ENCODE results near the gene PIK3C2B. TPM values are rescaled to one million over a fixed set of nuclear protein-coding genes. Genes with fewer than 3 reads are reported as not detected.

The PIK3C2B gene
- total RNA-seq, 1 experiment from 2014 or later, result 24.7 TPM

DNA sequence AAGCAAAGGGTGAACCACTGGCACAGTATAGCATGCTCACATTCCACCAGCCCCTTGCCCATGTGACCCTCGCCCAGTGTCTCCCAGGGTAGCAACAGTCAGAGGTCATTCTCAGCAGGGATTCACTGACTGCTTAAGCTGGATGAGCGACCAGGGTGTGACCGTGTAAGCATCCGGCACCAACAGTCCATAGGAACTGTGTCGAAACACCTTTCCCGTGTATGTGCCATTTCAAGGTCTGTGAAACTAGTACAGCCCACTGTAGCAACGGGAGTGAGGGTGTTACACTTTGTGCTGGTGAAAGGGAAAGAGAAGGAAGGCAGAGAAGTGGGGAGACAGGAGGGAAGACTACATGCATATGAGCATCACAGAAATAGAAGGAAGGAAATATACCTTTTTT is 10.8 kb downstream of the PIK3C2B start:
- H3K4me3 Mint-ChIP-seq (ENCODE audit: unreplicated experiment), result no peak overlapping the region
- POLR2A ChIA-PET, result interaction anchor here (0.7 kb wide), 1 partner anchor 11 kb away, joined by 3 read pairs; no protein-coding TSS in a partner anchor
- Histone ChIP-seq H3K4me1 (peaks cover 18% of the 10 kb centered on the region; the same call in 1 of the 2 replicates), H3K9me3 (no peaks in the 10 kb centered on the region; the same call in 1 of the 2 replicates), H3K36me3 (ENCODE audit: control insufficient read depth, insufficient read depth, low read length) (peaks cover 2% of the 10 kb centered on the region; the same call in 1 of the 2 replicates), H3K4me3 (ENCODE audit: low read depth, low read length) (no peak overlapping the region), H3K27me3 (replicated peaks; ENCODE audit: control insufficient read depth, insufficient read depth, low read length) (no peaks in the 10 kb centered on the region)
- no peak for DNase-seq
- no peaks in the 10 kb centered on the region for H3K27me3 Mint-ChIP-seq (ENCODE audit: insufficient read depth, unreplicated experiment)
- no peaks in the 10 kb centered on the region for H3K9me3 Mint-ChIP-seq (ENCODE audit: unreplicated experiment)
- TF ChIP-seq, protein P1, sequence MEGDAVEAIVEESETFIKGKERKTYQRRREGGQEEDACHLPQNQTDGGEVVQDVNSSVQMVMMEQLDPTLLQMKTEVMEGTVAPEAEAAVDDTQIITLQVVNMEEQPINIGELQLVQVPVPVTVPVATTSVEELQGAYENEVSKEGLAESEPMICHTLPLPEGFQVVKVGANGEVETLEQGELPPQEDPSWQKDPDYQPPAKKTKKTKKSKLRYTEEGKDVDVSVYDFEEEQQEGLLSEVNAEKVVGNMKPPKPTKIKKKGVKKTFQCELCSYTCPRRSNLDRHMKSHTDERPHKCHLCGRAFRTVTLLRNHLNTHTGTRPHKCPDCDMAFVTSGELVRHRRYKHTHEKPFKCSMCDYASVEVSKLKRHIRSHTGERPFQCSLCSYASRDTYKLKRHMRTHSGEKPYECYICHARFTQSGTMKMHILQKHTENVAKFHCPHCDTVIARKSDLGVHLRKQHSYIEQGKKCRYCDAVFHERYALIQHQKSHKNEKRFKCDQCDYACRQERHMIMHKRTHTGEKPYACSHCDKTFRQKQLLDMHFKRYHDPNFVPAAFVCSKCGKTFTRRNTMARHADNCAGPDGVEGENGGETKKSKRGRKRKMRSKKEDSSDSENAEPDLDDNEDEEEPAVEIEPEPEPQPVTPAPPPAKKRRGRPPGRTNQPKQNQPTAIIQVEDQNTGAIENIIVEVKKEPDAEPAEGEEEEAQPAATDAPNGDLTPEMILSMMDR (IDR thresholded peaks at IDR 0.05; ENCODE audit: insufficient read depth in 1 of 2, low read depth in 1 of 2, low read length in 1 of 2, severe bottlenecking in 1 of 2, unreplicated experiment in 1 of 2), result no peak
- CTCF ChIA-PET, result no interaction called here
- peaks cover 10% of the 10 kb centered on the region for H3K36me3 Mint-ChIP-seq (ENCODE audit: insufficient read depth, unreplicated experiment)
- no TSS peak for BruUV-seq (replicated peaks)
- intact Hi-C loops (cut with micrococcal nuclease; ENCODE audit: unreplicated experiment), result no loop called here
- peaks cover 16% of the 10 kb centered on the region for H3K4me1 Mint-ChIP-seq (ENCODE audit: low read depth, unreplicated experiment)
- no peak overlapping the region for H3K27ac Mint-ChIP-seq (ENCODE audit: unreplicated experiment)

DNA sequence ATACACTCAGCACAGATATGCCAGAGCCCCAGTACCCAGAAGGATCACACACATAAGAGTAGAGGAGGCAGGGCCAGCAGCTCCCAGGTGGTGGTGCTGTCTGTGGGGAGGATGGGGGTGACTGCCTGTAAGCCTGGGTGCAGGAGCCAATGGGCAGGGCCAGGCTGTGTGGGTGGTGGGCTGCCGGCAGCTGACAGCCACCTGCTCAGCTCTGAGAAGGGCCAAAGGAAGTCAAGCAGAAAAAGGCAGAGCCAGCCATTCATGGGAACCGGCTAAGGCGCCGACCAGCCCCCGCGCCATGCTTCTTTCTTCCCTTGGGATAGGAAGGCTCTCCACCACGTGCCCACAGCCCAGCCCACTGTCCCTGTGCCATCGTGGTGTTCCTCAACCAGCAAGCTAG is 14.1 kb downstream of the PIK3C2B start:
- intact Hi-C loops (cut with micrococcal nuclease; ENCODE audit: unreplicated experiment), result loop anchor here (2.0 kb wide), 1 partner anchor 14 kb away; the partner anchor contains the start of gene PIK3C2B
- DNase-seq, result no peak
- peaks cover 16% of the 10 kb centered on the region for H3K4me1 Mint-ChIP-seq (ENCODE audit: low read depth, unreplicated experiment)
- H3K9me3 Mint-ChIP-seq (ENCODE audit: unreplicated experiment), result no peaks in the 10 kb centered on the region
- no peak overlapping the region for H3K27ac Mint-ChIP-seq (ENCODE audit: unreplicated experiment)
- ChIA-PET POLR2A (no interaction called here), CTCF (interaction anchor here (2.2 to 3.2 kb wide), 3 partner anchors 13 to 23 kb away, joined by 20 to 25 read pairs (median 22); partner anchors contain the start of gene PIK3C2B)
- BruUV-seq (replicated peaks), result no TSS peak
- peaks cover 2% of the 10 kb centered on the region; the same call in 1 of the 2 replicates for H3K36me3 ChIP-seq (ENCODE audit: control insufficient read depth, insufficient read depth, low read length)
- H3K4me3 ChIP-seq (ENCODE audit: low read depth, low read length), result no peak overlapping the region
- H3K4me1 ChIP-seq, result peaks cover 14% of the 10 kb centered on the region; the same call in 1 of the 2 replicates
- no peaks in the 10 kb centered on the region for H3K27me3 ChIP-seq (replicated peaks; ENCODE audit: control insufficient read depth, insufficient read depth, low read length)
- no peak overlapping the region for H3K4me3 Mint-ChIP-seq (ENCODE audit: unreplicated experiment)
- TF ChIP-seq, protein P1 (IDR thresholded peaks at IDR 0.05; ENCODE audit: insufficient read depth in 1 of 2, low read depth in 1 of 2, low read length in 1 of 2, severe bottlenecking in 1 of 2, unreplicated experiment in 1 of 2), result no peak
- H3K36me3 Mint-ChIP-seq (ENCODE audit: insufficient read depth, unreplicated experiment), result peaks cover 10% of the 10 kb centered on the region
- no peaks in the 10 kb centered on the region for H3K9me3 ChIP-seq
- no peaks in the 10 kb centered on the region for H3K27me3 Mint-ChIP-seq (ENCODE audit: insufficient read depth, unreplicated experiment)

DNA sequence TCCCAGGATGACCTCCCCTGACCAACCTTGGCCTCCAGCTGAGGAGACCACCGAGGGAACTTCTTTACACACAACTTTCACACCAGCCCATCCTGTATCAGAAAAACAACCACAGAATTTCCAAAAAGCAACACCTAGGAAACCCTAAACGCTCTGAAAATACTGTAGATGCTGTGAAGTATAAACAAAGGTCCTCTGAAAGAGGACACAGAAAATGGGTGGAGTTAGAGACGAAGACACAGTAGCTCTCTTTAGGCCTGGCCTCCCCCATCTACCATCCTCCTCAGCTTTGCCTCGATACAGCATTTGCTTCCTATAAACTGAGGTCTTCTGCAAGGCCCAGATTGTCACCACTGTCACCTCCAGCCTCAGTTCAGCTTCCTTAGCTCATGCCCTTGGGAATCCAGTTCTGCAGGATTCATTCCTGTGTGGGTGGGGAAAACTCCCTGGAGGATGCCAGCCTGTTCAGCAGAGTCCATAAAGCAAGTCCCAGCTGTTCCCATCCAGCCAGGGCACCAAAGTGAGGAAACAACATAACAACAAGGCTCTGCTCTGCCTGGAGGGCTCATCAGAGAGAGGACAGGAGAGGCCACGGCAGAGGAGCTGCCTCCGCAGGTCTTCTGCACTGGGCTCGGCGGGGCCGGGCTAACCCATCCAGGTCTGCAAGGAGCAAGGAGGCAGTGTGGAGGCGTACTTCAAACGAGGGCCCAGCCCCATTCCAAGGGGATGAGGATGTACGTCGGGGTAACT is 15.0 kb downstream of the PIK3C2B start:
- intact Hi-C loops (cut with micrococcal nuclease; ENCODE audit: unreplicated experiment), result loop anchor here (2.0 kb wide), 1 partner anchor 15 kb away; the partner anchor contains the start of gene PIK3C2B
- Mint-ChIP-seq H3K9me3 (ENCODE audit: unreplicated experiment) (no peaks in the 10 kb centered on the region), H3K4me3 (ENCODE audit: unreplicated experiment) (no peak overlapping the region), H3K27me3 (ENCODE audit: insufficient read depth, unreplicated experiment) (no peaks in the 10 kb centered on the region), H3K36me3 (ENCODE audit: insufficient read depth, unreplicated experiment) (peaks cover under 1% of the 10 kb centered on the region), H3K27ac (ENCODE audit: unreplicated experiment) (no peak overlapping the region), H3K4me1 (ENCODE audit: low read depth, unreplicated experiment) (peaks cover 16% of the 10 kb centered on the region)
- Histone ChIP-seq H3K9me3 (no peaks in the 10 kb centered on the region), H3K4me3 (ENCODE audit: low read depth, low read length) (no peak overlapping the region), H3K4me1 (peaks cover 14% of the 10 kb centered on the region; the same call in 1 of the 2 replicates), H3K36me3 (ENCODE audit: control insufficient read depth, insufficient read depth, low read length) (peaks cover 2% of the 10 kb centered on the region; the same call in 1 of the 2 replicates), H3K27me3 (replicated peaks; ENCODE audit: control insufficient read depth, insufficient read depth, low read length) (no peaks in the 10 kb centered on the region)
- no TSS peak for BruUV-seq (replicated peaks)
- TF ChIP-seq, protein P1 (IDR thresholded peaks at IDR 0.05; ENCODE audit: insufficient read depth in 1 of 2, low read depth in 1 of 2, low read length in 1 of 2, severe bottlenecking in 1 of 2, unreplicated experiment in 1 of 2), result no peak
- ChIA-PET CTCF (interaction anchor here (0.5 to 3.2 kb wide), 6 partner anchors 15 to 337 kb away, joined by 3 to 25 read pairs (median 3); partner anchors contain the start of gene PIK3C2B), POLR2A (interaction anchor here (0.5 kb wide), 1 partner anchor 39 kb away, joined by 3 read pairs; no protein-coding TSS in a partner anchor)
- DNase-seq, result no peak
